GM18505 (cell line): ENCODE measurements around the gene TGM3.

Experiments
- ATAC-seq: cut with Tn5 transposase; IDR thresholded peaks from one replicate; pipeline ENCODE4 v1.9.1; 2021; ENCODE audit not compliant: unreplicated experiment
- POLR2A ChIP-seq: IDR thresholded peaks from 4 replicates; pipeline ENCODE4 v1.6.1; 2011; ENCODE audit warnings: borderline replicate concordance; ENCODE audit not compliant: insufficient read depth, insufficient read length; ENCODE audit errors: extremely low read depth

TGM3 gene

DNA sequence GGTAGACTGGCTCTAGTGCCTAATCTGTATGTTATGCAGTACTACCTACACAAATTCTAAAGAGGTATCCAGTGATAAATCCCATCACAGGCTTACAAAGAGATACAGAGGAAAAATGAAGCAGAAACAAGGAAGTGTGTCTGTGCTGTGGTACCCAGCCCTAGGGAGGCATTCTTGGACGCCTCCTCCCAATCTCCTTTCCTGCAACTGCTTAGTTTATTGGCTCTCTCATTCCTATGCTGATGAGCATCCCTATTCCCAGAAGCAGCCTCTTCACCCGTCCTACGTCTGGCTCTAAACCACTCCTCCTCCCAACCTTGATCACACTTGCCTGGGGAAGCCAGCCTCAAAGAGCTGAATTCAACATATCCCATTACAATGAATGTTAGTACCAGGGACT lies 50.4 kb downstream of the TGM3 start:
- no peak for ATAC-seq
- no peak for TF ChIP-seq POLR2A

DNA sequence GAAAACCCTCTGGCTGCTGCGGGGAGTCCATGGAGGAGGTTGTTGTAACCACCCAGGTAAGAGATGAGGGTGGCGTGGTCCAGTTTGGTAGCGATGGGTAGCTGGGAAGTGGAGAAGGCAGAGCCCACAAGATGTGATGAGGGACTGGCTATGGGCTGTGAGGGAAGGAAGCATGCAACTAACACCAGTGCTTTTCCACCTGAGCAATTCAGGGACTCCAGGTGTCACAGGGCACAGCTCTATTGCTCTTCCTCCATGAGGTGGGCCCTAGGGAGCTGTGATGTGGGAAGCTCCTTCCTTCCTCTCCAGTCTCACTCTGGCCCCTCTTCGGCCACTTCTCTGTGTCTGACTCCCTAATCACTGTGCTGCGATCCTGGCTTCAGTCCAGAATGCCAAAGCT lies 52.5 kb downstream of the TGM3 start:
- ATAC-seq, result no peak
- no peak for TF ChIP-seq POLR2A

DNA sequence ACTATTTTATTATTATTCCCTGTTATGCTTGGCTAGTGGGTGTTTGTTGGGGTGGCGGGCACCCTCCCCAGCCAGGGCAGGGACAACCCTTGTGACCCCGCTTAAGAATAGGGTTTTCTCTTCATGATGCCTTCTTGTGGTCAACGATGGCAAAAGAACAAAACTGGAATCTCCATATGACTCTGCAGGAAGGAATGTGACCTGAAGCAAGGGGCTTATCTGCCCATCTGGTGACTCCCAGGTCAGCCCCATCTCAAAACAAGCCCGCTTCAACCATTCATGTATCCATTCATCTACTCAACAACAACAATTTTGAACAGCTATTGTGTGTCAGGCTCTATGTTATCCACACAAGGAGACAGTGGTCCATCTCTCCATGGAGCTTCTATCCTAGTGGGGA lies 54.0 kb downstream of the TGM3 start:
- no peak for ATAC-seq
- TF ChIP-seq POLR2A, result no peak

DNA sequence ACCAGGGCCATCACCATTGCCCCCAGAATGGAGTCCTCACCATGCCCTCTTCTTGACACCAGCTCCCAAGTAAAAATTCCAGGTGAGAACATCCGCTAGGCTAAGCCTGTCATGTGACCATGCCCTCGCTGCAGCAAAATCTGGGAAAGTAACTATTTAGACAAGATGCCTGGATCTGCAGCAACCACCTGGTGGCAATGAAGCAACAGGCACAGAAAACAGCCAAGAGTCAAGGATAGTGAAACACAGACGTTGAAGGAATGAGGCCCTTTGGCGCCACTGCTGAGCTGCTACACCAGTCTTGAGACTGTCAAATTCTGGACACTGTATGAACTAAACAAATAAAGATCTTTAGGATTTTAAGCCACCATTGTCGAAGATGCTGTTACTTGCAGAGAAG lies 54.8 kb downstream of the TGM3 start:
- TF ChIP-seq POLR2A, result no peak
- no peak for ATAC-seq

DNA sequence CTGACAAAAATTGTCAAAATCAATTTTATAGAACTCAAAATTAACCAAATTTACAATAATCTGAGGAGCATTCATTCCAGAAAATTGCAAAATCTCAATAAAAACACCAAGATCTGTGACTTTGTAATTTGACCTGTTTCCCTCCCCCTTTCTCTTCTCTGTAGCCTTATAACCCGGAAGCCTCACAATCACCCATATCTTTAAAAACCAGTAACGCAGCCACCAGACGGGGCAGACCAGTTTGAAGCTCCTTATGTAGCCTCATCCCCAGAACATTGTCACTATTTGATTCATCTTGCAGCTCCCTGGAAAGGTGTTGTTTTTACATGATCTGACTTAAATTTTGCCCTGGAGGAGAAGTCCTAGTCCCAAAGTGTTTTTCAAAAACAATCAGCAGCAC lies 57.4 kb downstream of the TGM3 start:
- no peak for TF ChIP-seq POLR2A
- ATAC-seq, result no peak

DNA sequence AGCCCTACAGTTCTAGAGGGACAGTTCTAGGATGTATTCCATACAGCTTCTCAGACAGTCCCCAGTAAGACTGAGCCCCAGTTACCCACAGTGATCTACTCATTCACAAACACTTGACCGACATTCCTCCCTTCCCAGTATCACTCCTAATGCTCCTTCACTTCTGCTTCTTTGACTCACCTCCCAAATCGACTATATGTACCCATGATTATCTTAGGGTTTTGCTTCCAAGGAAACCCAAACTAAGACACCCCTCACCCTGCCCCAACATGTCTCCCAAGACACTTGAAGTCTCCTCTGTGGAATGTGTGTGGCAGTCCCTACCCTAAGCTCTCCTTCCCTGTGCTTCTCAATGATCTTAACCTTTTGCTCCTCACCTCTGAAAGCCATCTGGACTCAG lies 61.3 kb downstream of the TGM3 start:
- TF ChIP-seq POLR2A, result no peak
- no peak for ATAC-seq

DNA sequence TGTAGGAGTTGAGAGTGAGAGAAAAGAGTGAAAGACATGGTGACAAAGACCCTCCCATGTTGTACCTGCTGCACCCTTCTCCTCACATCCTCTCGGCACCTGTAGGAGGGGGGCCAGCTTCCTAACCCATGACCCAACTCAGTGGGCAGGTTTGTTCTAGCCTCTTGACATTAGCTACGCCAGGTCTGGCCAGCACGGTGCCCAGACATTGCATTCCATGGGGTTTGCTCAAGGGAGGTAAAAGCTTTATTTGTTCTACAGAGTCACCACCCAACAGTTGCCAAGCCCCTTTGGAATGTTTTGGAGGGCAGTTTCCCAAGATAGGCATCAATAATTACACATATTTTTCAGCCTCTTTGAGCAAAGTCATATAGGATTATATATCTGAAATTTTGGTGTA lies 62.2 kb downstream of the TGM3 start:
- TF ChIP-seq POLR2A, result no peak
- no peak for ATAC-seq

DNA sequence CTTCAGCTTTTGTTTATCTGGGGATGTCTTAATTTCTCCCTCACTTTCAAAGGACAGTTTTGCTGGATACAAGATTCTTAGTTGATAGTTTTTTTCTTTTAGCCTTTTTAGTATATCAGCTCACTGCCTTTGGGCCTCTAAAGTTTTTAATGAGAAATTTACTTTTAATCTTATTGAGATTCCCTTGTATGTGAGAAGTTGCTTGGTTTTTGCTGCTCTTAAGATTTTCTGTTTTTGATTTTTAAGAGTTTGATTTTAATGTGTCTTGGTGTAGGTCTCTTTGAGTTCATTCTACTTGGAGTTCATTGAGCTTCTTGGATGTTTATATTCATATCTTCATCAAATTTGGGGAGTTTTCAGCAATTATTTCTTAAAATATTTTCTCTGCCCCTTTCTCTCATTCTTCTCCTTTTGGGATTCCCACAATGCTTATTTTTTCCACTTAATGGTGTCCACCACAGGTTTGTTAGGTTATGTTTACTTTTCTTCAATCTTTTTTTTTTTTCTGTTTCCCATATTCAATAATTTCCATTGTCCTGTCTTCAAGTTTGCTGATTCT lies 65.3 kb downstream of the TGM3 start:
- TF ChIP-seq POLR2A, result no peak
- no peak for ATAC-seq

DNA sequence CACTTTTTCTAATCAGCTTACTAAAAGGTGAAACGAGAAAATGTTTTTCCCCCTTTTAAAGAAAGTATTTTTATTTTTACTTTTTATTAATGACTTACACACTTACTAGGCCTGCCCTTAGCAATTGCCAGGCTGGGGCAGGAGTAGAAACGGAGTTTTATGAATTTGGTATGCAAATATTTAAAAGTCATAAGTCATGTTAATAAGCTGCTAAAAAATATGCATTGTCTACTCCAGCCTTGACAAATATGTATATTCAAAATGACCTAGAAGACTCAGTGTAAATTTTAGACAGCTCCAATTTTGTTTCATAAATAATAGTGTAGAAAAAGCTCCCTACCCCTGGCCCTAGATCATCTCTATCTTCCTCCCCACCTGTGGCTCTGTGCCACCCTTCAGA lies 67.4 kb downstream of the TGM3 start:
- ATAC-seq, result no peak
- no peak for TF ChIP-seq POLR2A

DNA sequence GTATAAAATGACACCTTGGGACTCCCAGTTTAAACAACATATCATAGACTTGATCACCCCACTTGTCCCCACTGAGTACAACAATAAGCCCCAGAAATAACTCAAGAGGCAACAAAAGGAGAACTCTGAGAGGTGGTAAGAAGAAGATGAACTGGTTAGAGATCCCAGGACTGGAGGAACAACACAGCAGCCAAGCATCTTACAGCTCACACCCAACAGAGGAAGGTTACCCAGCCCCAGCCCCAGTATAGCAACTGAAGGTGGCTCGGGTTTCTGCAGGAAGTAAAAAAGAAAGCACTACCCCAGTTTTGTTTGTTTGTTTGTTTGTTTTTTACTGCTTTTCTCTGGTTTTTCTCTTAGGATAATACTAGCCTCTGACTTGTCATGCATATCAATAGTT lies 67.8 kb downstream of the TGM3 start:
- ATAC-seq, result no peak
- no peak for TF ChIP-seq POLR2A

DNA sequence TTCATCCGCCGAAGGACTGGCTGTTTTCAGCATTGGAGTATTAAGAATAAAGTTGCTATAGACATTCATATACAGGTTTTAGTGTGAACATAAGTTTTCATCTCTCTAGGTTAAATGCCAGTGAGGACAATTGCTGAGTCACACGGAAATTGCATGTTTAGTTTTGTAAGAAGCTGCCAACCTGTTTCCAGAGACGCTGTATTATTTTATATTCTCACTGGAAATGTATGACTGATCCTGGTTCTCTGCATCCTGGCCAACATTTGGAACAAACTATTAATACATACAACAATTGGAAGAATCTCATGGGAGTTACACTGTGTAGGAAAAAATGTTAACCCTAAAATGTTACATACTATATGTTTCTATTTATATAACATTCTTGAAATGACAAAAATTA lies 68.2 kb downstream of the TGM3 start:
- no peak for ATAC-seq
- TF ChIP-seq POLR2A, result no peak

DNA sequence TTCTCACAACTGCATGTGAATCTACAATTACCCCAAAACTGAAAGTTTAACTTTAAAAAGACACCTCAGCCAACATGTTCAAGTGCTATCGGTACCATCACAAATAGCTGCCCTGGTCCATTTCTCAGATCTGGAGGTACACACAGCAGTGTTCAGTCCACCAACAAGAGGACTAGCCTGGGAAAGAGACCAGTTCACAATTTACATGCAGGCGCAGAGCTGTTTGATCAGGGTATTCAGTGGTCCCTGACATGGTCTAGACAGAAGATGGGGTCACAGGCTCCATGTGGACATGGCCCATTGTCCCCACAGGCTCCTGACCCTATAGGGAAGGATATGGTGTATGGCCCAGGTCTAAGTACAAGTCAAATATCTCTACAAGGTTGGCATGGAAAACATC lies 69.3 kb downstream of the TGM3 start:
- no peak for TF ChIP-seq POLR2A
- ATAC-seq, result no peak

DNA sequence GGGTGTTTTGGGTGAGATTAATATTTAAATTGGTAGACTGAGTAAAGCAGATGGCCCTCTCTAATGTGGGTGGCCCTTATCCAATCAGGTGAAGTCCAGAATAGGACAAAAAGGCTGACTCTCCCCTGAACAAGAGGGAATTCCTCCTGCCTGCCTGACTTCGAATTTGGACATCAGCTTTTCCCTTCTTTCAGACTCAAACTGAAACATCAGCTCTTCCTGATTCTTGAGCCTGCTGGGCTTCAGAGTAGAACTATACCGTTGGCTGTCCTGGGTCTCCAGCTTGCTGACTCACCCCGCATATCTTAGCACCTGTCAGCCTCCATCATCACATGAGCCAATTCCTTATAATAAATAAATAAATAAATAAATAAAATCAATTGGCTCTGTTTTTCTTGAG lies 69.9 kb downstream of the TGM3 start:
- no peak for ATAC-seq
- TF ChIP-seq POLR2A, result no peak

DNA sequence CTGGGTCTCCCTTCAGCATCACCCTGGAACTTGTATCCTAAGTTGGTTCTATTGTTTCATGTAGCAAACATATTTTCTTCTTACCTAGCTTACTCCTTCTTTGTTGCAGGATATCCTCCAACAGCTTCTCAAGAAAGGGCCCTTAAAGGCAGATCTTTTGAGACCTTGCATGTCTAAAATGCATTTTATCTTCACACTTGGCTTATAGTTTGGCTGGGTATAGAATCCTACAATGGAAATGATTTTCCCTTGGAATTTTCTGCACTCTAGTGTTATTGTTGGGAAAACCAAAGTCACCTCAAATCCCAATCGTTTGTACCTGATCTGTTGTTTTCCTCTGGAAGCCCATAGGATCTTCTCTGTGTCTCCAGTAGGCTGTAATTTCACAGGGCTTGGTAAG lies 72.8 kb downstream of the TGM3 start:
- TF ChIP-seq POLR2A, result no peak

DNA sequence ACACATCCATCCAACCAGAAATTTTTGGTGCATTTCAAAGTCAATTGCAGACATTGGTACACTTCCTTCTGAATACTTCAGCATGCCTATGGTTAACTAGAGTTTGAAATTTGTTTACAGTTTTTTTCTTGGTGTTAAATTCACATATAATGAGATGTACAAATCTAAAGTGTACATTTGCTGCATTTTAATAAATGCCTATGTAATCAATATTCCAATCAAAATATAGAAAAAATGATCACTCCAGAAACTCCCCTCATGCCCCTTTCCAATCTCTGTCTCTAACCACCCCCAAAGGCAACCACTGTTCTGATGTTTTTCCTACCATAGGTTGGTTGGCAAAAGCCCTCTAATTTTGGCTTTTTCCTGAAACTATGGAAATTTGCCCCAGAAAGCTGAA lies 77.3 kb downstream of the TGM3 start:
- no peak for ATAC-seq
- no peak for TF ChIP-seq POLR2A

More for the DNA sequence above, 72.8 kb downstream of the TGM3 start:
- ATAC-seq, result no peak
